Hepatocyte (in vitro differentiated cells): ENCODE data around the gene PIK3C2B. TPM values are rescaled to one million over a fixed set of nuclear protein-coding genes. Genes with fewer than 3 reads are reported as not detected.

Source experiments
- DNase-seq: peaks from one replicate; pipeline ENCODE4 v3.0.0-alpha.2; 2016; ENCODE audit warnings: low spot score
- H2AFZ ChIP-seq: fragments of 200-600 bp; sonication (generic); 2 replicates; pipeline ENCODE4 v1.6.0; 2016; ENCODE audit warnings: antibody characterized with exemption, mild to moderate bottlenecking
- H3K27ac ChIP-seq: fragments of 200-600 bp; sonication (generic); 2 replicates; pipeline ENCODE4 v1.5.1; 2016; ENCODE audit warnings: mild to moderate bottlenecking
- H3K27me3 ChIP-seq: fragments of 200-600 bp; sonication (generic); 2 replicates; pipeline ENCODE4 v1.6.1; 2016
- H3K36me3 ChIP-seq: fragments of 200-600 bp; sonication (generic); replicated peaks from 2 replicates; pipeline ENCODE4 v1.5.1; 2016; ENCODE audit warnings: low read depth; ENCODE audit not compliant: insufficient read depth
- H3K4me1 ChIP-seq: fragments of 200-600 bp; sonication (generic); 2 replicates; pipeline ENCODE4 v1.5.1; 2016; ENCODE audit warnings: mild to moderate bottlenecking, moderate library complexity; ENCODE audit not compliant: insufficient read depth
- H3K4me2 ChIP-seq: fragments of 200-600 bp; sonication (generic); 2 replicates; pipeline ENCODE4 v1.6.0; 2016
- H3K4me3 ChIP-seq: fragments of 200-600 bp; sonication (generic); 2 replicates; pipeline ENCODE4 v1.5.1; 2016; ENCODE audit warnings: mild to moderate bottlenecking
- H3K79me2 ChIP-seq: fragments of 200-600 bp; sonication (generic); 2 replicates; pipeline ENCODE4 v1.6.0; 2017; ENCODE audit warnings: mild to moderate bottlenecking
- H3K9me2 ChIP-seq: fragments of 200-600 bp; sonication (generic); replicated peaks from 2 replicates; pipeline ENCODE4 v1.6.0; 2017; ENCODE audit warnings: mild to moderate bottlenecking; ENCODE audit not compliant: insufficient read depth
- H3K9me3 ChIP-seq: fragments of 200-600 bp; sonication (generic); 2 replicates; pipeline ENCODE4 v1.5.1; 2016; ENCODE audit warnings: low read depth, mild to moderate bottlenecking
- H4K20me1 ChIP-seq: fragments of 200-600 bp; sonication (generic); 2 replicates; pipeline ENCODE4 v1.6.0; 2016; ENCODE audit warnings: mild to moderate bottlenecking; ENCODE audit not compliant: insufficient read depth, poor library complexity, severe bottlenecking
- CTCF ChIP-seq: fragments of 200-600 bp; sonication (generic); IDR thresholded peaks from 2 replicates; pipeline ENCODE4 v1.5.1; 2016; ENCODE audit warnings: antibody characterized with exemption, mild to moderate bottlenecking; ENCODE audit not compliant: poor library complexity
- EZH2 ChIP-seq: fragments of 200-600 bp; sonication (generic); IDR thresholded peaks from 2 replicates; pipeline ENCODE4 v1.6.1; 2016; ENCODE audit warnings: antibody characterized with exemption, mild to moderate bottlenecking, borderline replicate concordance
- EZH2phosphoT487 ChIP-seq: fragments of 200-600 bp; sonication (generic); IDR thresholded peaks from one replicate; pipeline ENCODE4 v1.6.1; 2018; ENCODE audit warnings: antibody characterized with exemption, mild to moderate bottlenecking, low read depth, moderate library complexity; ENCODE audit not compliant: unreplicated experiment, severe bottlenecking
- WGBS: methylation state at CpG from one replicate; pipeline ENCODE4 v1.1.6; 2016; ENCODE audit warnings: low lambda C conversion rate; ENCODE audit errors: missing lambda C conversion rate; 5-methylcytosine and 5-hydroxymethylcytosine counted together
- polyA plus RNA-seq: library from polyadenylated mRNA; unstranded; fragments of >200 nt; fragmentation: Nextera tagmentation; extraction: Ambion mirVana; gene quantifications from 2 replicates; pipeline ENCODE4 v1.2.1, GENCODE V29; 2016
- total RNA-seq: library from RNA; depleted of rRNA; stranded (reverse); fragments of >200 nt; gene quantifications from 2 replicates; pipeline ENCODE4 v1.2.3, GENCODE V29; 2014

PIK3C2B gene
- total and polyA plus RNA-seq, 2 experiments from 2014 or later = 18.8 to 26.0 TPM

GRCh38 chr1:204448991-204449677 lies 45.5 kb downstream of the PIK3C2B start:
- no peak overlapping the region for H3K4me3 ChIP-seq
- DNase-seq = no peak
- WGBS = 95% methylated on average over 6 of the region's 6 CpGs

GRCh38 chr1:204448344-204448964 lies 46.2 kb downstream of the PIK3C2B start:
- no peaks in the 10 kb centered on the region for H3K9me2 ChIP-seq
- H3K27ac ChIP-seq = peak overlapping the region; percentile 92
- no peaks in the 10 kb centered on the region for H4K20me1 ChIP-seq
- DNase-seq = peak; percentile 48
- TF ChIP-seq EZH2phosphoT487 = no peak
- no peak for TF ChIP-seq EZH2
- H3K79me2 ChIP-seq = no peaks in the 10 kb centered on the region
- no peak overlapping the region for H3K4me2 ChIP-seq
- no peak overlapping the region for H2AFZ ChIP-seq
- H3K4me3 ChIP-seq = no peak overlapping the region
- no peaks in the 10 kb centered on the region for H3K27me3 ChIP-seq
- no peaks in the 10 kb centered on the region for H3K9me3 ChIP-seq
- peaks cover 19% of the 10 kb centered on the region for H3K4me1 ChIP-seq
- 89% methylated on average over 7 of the region's 7 CpGs for WGBS
- H3K36me3 ChIP-seq = no peaks in the 10 kb centered on the region

More at GRCh38 chr1:204448991-204449677, 45.5 kb downstream of the PIK3C2B start:
- Histone ChIP-seq H4K20me1 (no peaks in the 10 kb centered on the region), H3K36me3 (no peaks in the 10 kb centered on the region), H3K79me2 (no peaks in the 10 kb centered on the region), H3K27ac (peak overlapping the region; percentile 92), H3K4me2 (no peak overlapping the region), H2AFZ (no peak overlapping the region), H3K4me1 (peaks cover 19% of the 10 kb centered on the region), H3K27me3 (no peaks in the 10 kb centered on the region), H3K9me3 (no peaks in the 10 kb centered on the region), H3K9me2 (no peaks in the 10 kb centered on the region)
- TF ChIP-seq CTCF (no peak), EZH2 (no peak), EZH2phosphoT487 (no peak)

- Histone ChIP-seq H3K27ac (no peak overlapping the region), H4K20me1 (no peaks in the 10 kb centered on the region), H3K4me3 (no peak overlapping the region), H3K36me3 (no peaks in the 10 kb centered on the region), H2AFZ (no peak overlapping the region), H3K4me2 (no peak overlapping the region), H3K4me1 (peaks cover 19% of the 10 kb centered on the region), H3K9me3 (no peaks in the 10 kb centered on the region), H3K27me3 (no peaks in the 10 kb centered on the region), H3K9me2 (no peaks in the 10 kb centered on the region), H3K79me2 (no peaks in the 10 kb centered on the region)
- WGBS = 71% methylated on average over 4 of the region's 4 CpGs
- no peak for DNase-seq
- TF ChIP-seq CTCF (no peak), EZH2 (no peak)
These were observed 46.9 kb downstream of the PIK3C2B start for GRCh38 chr1:204447736-204448135.

- Histone ChIP-seq H3K79me2 (no peaks in the 10 kb centered on the region), H3K9me2 (no peaks in the 10 kb centered on the region), H2AFZ (no peak overlapping the region), H3K9me3 (no peaks in the 10 kb centered on the region), H3K36me3 (no peaks in the 10 kb centered on the region), H3K4me1 (peaks cover 19% of the 10 kb centered on the region), H3K4me2 (no peak overlapping the region), H3K4me3 (no peak overlapping the region), H4K20me1 (no peaks in the 10 kb centered on the region), H3K27ac (no peak overlapping the region), H3K27me3 (no peaks in the 10 kb centered on the region)
- TF ChIP-seq CTCF (no peak), EZH2phosphoT487 (no peak), EZH2 (no peak)
- WGBS = 91% methylated on average over 6 of the region's 6 CpGs
- no peak for DNase-seq
These were observed 47.4 kb downstream of the PIK3C2B start for GRCh38 chr1:204447190-204447589.
